Medulla oblongata (tissue), 1 donor: ENCODE data around the gene ZNF552.
A peak's percentile ranks its signal among the peaks of the same experiment; 100 is the strongest.
"Not testable (repeated sequence)": the region's sequence is repeated elsewhere in the genome, so short reads cannot be mapped to it uniquely, and the experiment has no call there.

Experiments
- DNase-seq: peaks from one replicate; pipeline ENCODE4 v3.0.0-alpha.2; 2015; ENCODE audit errors: extremely low spot score

Gene ZNF552

DNA sequence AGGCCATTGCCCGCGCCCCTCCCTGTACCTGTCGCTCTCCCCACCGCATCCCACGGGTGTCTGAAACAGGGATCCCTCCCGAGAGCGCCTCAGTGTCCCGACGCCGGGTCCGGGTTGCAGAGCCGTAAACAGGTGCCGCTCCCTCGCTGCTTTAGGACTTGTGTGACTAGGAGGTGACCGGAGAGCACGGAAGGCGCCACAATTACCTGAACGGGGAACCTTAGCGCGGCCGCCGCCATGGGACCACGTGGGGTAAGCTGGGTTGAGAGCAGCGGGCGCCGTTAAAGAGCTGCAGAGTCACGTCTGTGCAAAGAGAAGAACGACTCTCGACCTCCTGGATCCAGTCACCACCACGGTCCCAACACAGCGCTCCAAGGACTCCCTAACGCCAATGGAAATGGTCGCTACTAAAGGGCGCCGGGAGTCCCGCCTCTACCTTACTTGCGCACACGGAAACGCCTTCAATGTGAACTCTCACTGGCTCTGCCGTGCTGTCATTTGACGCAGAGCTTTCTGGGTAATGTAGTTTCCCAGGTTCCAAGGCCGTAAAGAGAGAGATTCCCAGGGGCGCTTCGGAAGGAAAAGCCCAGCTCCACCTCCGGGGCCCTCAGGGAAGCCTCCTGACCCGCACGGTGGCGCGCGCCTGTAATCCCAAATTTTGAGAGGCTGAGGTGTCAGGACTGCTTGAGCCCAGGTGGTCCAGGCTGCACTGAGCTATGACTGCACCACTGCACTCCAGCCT, at the start of gene ZNF552:
Gene ZNF552, minus strand, starts transcription at position 409 of the 742 bp plus-strand sequence. Its CDS starts 170 bp downstream, at position 239.
- DNase-seq = peak; percentile 97

DNA sequence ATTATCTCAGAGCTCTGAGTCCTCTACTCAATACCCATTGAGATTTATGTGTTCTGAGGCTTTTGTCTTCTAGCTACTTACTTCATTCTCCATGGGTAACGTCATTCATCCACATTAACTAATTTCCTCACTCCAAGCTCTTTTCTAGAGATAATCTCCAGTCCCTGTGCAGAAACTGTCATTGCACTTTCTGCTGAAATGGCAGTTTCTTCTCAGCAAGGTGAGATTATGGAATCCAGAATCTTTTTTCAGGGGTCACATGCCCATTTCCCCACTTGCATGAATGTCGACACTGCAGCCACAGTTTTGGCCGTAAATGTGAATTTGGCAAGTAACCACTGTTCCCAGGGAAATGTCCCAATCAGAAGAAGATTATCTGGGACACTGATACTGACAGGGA, 47.6 kb upstream of the ZNF552 start:
- DNase-seq = not testable (repeated sequence)

DNA sequence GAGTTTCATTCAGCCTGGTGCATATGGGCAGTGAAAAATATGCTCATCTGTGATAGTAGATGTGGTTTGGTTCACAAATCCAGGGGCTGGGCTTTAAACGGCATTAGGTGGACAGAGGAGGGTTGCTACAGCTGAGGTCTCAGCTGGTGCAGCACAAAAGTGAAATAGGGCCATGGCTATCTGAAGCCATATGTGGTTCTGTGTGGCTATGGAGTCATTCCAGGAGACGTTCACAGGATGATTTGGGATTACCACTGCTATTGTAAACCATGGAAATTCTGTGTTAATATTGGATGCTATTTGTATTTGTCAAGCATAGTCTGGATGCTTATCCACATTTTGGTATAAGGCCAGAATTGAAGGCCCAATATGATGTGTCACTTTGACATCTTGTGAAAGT, 39.4 kb upstream of the ZNF552 start:
- not testable (repeated sequence) for DNase-seq

DNA sequence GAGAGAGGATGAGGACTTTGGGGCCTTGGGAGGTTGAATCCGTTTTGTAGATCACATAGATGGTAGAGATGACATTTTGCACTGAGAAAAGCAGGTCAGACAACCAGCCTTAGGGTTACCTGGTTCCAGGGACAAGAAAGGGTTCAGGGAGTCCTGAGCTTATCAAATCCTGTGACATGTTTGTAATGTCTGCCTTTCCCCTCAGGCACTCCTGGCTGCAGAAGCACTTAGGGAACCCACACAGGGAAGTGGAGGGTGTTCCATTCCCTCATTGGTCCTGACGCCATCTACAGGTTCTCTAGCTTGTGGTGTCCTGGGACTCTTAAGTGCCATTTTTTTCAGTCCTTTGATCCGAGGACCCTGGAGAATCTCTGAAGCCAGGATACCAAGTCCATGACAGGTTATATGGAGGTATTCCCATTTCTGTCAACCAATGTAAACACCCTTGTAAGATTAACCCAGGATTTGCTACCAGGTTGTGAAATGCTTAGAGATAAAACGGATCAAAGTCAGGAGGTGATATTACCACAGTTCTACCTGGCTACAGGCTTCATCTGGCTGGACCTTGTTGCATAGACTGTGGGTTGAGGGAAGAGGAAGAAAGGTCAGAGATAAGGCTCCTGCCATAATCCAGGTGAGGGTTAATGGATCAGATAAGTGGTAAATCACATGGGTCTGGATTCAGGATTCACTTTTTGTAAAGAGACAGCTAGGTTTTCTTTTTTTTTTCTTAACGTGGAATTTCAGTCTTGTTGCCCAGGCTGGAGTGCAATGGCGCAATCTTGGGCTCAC, 37.3 kb upstream of the ZNF552 start:
- DNase-seq = not testable (repeated sequence)

DNA sequence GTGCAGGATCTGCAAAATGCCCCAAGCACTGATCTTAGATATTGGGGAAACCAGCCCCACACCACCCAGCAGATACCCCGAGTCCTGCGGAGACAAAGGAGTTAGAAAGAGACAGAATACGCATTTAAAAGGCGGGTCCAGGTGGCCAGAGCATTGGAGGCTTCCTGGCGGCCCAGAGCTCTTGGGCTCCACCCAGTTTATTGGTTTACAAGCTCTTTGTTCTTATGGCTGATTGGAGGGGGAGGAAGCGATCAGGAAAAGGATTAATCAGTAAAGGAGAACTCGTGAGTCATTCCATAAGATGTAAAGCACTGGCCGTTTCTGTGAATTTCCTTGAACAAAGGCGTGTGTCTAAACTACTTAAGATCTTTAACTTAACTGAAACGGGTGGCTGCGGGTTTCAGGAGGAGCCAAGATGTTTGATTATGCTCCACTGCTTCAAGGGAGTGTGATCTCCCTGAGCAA, 35.9 kb upstream of the ZNF552 start:
- no peak for DNase-seq

DNA sequence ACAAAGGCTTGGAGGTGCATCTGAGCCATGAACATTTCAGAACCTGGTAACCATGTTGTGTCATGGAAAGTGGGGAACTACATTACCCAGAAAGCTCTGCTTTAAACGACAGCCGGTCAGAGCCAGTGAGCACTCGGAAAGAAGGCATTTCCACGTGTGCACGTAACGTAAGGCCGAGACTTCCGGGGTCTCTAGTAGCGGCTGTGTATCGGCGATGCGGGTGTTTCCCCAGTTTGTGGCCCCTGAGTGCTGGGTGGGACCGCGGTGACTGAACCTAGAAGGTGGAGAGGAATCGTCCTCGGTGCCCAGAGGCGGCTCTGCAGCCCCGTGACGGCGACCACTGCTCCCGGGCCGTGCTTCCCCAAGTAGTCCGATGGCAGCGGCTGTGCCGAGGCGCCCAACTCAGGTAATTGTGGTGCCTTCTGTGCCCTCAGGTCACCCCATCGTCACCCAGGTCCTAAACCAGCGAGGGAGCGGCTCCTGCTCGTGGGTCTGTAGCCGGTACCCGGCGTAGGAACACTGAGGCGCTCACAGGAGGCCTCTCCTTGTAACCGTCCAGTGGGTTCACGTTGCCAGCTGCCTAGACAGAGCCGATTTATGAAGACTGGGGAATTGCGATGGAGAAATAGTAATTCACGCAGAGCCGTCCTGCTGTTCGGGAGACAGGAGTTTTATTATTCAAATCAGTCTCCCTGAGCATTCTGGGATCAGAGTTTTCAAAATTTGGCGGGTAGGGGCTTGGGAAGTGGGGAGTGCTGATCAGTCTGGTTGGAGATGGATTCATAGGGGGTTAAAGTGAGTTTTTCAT, 35.2 kb upstream of the ZNF552 start, which contains the start of gene ZNF587:
Gene ZNF587, plus strand, starts transcription at position 194 of the 808 bp plus-strand sequence. Its CDS starts 180 bp downstream, at position 374.
- peak; percentile 90 for DNase-seq

DNA sequence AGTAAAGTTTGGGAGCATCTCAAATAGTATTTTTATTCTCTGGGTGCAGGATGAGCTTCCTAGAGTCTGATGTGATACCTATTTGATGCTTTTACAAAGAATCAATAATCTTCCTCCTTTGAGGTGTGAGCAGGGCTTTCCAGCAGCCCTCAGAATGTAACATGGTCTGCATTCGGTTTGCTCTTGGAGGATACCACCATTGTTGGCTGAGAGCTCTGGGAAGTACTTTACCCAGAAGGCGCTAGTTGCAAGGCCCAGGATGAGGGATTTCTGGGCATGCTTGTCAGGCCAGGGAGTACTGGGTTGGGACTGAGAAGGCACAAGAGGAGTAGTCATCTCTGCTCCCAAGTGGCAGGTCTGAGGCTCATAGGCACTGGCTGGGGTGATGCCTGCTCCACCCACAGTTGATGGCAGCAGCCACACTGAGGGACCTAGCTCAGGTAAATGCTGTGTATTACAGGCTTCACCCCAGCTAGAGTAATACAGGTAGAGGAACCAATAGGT, 34.5 kb upstream of the ZNF552 start:
- not testable (repeated sequence) for DNase-seq

DNA sequence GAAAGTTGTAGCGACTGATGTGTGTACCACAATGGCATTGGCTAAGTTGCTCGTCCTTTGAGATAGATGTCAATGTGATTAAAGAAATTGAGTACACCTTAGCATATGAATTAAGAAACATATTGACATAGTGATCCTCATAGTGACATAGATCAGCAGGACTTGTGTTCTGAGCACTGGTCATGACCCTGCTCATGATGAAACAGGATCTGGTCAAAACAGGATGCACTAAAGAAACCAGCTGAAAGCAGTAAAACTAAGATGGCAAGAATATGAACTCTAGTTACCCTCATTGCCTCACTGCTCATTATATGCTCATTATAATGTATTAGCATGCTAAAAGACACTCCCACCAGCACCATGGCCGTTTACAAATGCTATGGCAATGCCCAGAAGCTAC, 32.5 kb upstream of the ZNF552 start:
- not testable (repeated sequence) for DNase-seq

DNA sequence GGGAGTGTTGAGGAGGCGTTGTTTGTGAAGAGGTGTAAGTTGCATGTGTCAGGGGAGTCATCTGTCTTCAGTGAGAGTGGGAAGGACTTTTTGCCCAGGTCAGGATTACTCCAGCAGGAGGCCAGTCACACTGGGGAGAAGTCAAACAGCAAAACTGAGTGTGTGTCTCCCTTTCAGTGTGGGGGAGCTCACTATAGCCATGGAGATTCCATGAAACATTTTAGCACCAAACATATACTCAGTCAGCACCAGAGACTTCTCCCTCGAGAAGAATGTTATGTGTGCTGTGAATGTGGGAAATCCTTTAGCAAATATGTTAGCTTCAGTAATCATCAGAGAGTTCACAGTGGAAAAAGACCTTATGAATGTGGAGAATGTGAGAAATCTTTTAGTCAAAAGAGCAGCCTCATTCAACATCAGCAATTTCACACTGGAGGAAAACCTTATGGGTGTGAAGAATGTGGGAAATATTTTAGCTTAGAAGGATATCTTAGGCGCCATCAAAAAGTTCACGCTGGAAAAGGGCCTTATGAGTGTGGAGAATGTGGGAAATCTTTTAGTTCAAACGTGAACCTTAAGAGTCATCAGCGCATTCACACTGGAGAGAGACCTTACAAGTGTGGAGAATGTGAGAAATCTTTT, 26.5 kb upstream of the ZNF552 start:
- no peak for DNase-seq

DNA sequence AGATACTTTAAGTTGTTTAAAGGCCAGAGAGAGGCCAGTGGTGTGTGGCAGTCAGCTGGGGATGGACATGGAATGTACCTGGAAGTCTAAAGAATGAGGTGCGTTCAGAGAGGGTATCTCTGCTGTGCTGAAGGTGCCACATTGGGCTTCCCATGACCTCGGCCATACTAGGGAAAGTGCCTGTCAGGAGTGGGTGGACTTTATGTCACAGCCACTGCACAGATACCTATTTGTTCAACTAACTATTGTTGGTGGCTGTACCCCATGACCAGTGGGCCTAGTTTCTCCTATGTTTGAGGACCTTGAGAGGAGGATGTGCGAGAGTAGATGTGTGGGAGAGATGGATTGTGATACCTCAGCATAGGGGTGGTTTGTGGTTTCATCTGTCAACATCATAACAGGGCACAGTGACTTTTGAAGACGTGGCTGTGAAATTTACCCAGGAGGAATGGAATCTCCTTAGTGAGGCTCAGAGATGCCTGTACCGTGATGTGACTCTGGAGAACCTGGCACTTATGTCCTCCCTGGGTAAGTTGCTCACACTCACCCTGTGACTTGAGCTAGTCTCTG, 24.0 kb upstream of the ZNF552 start:
- DNase-seq = not testable (repeated sequence)

DNA sequence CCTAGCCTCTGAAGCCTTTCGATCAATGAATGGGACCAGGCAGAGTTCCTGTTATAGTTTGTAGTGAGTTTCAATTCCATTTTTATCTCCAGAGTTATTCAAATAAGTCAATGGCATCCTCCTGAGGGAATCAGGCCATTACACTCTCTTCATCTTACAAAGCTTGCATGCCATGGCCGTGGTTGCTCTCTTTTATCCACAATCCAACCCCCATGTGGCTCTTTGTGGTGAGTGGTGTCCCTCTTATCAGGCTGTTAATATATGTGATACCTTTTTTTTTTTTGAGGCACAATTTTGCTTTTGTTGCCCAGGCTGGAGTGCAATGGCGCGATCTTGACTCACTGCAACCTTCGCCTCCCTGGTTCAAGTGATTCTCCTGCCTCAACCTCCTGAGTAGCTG, 22.3 kb upstream of the ZNF552 start:
- DNase-seq = not testable (repeated sequence)

DNA sequence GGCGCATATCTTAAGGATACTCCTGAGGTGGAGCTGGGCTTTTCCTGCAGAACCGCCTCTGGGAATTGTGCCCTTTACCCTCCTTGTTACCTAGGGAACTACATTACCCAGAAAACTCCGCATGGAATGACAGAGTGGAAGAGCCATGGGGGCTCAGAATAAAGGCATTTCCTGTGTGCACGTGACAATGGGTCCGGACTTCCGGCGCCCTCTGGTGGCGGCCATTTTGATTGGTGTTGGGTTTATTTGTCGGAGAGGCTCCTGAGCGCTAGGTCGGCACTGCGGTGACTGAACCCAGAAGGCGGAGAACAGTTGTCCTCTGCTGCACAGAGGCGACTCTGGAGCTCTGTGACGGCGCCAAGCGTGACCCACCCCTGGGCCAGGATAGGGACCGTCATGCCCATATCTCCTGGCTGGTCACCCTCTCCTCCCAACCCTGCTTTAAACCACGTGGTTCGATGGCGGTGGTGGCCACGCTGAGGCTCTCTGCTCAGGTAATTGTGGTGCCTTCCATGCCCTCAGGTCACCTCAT, 15.4 kb upstream of the ZNF552 start, which contains the start of gene ZNF587B:
Gene ZNF587B, plus strand, starts transcription at position 229 of the 532 bp plus-strand sequence. Its CDS starts 230 bp downstream, at position 459.
- peak; percentile 51 for DNase-seq

DNA sequence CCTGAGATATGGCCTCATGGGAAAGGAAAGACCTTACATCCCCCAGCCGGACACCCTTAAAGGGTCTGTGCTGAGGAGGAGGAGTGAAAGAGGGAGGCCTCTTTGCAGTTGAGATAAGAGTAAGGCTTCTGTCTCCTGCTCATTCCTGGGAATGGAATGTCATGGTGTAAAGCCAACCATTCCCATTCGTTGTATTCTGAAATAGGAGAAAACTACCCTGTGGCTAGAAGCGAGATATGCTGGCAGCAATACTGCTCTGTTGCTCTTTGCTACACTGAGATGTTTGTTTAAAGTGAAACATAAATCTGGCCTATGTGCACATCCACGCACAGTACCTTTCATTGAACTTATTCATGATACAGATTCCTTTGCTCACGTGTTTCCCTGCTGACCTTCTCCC, 14.6 kb upstream of the ZNF552 start:
- DNase-seq = no peak

DNA sequence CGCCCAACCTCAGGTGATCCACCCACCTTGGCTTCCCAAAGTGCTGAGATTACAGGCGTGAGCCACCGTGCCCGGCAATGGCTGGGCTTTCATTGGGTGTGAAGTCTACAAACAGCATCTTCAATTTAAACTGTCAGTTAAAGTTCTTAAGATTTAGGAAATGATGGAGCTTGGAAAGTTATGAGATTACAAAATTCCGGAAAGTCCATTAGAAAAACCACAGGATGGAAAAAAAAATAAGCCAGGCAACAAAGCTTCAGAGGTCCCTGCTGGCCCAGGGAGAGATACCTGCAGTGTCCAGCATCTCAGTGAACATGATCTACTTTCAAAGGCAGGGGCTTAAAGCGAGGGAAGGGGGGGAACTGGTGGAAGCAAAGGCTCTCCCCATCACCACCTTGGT, 10.8 kb upstream of the ZNF552 start:
- DNase-seq = no peak

DNA sequence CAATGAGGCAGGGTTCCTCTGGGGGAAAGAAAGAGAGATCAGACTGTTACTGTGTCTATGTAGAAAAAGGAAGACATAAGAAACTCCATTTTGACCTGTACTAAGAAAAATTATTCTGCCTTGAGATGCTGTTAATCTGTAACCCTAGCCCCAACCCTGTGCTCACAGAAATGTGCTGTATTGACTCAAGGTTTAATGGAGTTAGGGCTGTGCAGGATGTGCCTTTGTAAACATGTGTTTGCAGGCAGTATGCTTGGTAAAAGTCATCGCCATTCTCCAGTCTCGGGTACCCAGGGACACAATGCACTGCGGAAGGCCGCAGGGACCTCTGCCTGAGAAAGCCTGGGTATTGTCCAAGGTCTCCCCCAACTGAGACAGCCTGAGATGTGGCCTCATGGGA, 8.9 kb upstream of the ZNF552 start:
- DNase-seq = not testable (repeated sequence)

DNA sequence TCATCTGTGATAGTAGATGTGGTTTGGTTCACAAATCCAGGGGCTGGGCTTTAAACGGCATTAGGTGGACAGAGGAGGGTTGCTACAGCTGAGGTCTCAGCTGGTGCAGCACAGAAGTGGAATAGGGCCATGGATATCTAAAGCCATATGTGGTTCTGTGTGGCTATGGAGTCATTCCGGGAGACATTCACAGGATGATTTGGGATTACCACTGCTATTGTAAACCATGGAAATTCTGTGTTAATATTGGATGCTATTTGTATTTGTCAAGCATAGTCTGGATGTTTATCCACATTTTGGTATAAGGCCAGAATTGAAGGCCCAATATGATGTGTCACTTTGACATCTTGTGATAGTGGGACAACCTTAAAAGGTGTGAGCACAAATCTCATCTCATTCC, 8.4 kb upstream of the ZNF552 start:
- not testable (repeated sequence) for DNase-seq

DNA sequence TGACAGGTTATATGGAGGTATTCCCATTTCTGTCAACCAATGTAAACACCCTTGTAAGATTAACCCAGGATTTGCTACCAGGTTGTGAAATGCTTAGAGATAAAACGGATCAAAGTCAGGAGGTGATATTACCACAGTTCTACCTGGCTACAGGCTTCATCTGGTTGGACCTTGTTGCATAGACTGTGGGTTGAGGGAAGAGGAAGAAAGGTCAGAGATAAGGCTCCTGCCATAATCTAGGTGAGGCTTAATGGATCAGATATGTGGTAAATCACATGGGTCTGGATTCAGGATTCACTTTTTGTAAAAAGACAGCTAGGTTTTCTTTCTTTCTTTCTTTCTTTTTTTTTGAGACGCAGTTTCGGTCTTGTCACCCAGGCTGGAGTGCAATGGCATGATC, 6.8 kb upstream of the ZNF552 start:
- DNase-seq = not testable (repeated sequence)

DNA sequence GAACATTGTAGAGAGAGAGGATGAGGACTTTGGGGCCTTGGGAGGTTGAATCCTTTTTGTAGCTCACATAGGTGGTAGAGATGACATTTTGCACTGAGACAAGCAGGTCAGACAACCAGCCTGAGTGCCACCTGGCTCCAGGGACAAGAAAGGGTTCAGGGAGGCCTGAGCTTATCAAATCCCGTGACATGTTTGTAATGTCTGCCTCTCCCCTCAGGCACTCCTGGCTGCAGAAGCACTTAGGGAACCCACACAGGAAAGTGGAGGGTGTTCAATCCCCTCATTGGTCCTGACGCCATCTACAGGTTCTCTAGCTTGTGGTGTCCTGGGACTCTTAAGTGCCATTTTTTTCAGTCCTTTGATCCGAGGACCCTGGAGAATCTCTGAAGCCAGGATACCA, 6.4 kb upstream of the ZNF552 start:
- DNase-seq = not testable (repeated sequence)

DNA sequence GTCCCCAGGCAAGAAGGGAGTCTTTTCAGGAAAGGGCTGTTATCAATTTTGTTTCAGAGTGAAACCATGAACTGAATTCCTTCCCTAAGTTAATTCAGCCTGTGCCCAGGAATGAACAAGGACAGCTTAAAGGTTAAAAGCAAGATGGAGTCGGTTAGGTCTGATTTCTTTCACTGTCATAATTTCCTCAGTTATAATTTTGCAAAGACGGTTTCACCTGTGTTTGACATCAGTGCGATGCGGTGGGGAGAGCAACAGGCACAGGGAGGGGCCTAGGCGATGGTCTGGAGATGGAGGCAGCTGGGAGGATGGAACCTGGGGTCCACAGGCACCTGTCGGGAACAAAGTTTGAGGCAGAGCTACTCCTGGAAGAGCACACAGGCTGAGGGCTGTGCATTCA, 5.9 kb upstream of the ZNF552 start:
- no peak for DNase-seq

DNA sequence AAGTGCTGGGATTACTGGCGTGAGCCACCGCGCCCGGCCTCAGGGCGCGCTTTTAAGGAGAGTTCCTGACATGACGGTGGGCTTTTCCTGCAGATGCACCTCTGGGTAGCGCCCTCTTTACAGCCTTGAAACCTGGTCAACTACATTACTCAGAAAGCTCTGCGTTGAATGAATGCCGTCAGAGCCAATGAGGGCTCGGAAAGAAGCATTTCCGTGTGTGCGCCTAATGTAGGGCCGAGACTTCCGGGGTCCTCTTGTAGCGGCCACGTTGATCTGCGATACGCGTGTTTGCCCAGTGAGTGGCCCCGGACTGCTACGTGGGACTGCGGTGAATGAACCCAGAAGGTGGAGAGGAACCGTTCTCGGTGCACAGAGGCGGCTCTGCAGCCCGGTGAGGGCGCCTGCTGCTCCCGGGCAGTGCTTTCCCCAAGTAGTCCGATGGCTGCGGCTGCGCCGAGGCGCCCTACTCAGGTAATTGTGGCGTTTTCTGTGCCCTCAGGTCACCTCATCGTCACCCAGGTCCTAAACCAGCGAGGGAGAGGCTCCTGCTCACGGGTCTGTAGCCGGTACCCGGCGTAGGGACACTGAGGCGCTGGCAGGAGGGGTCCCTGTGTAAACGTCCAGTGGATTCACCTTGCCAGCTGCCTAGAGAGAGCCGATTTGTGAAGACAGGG, 4.9 kb upstream of the ZNF552 start:
- DNase-seq = peak; percentile 95
